DMS 273 (cell line): ENCODE data around the gene PGAP3.

Experiments
- DNase-seq: peaks from one replicate; lab custom pipeline; 2025; ENCODE audit not compliant: unreplicated experiment; lab: John Stamatoyannopoulos, UW

Gene PGAP3

GRCh38 chr17:39624313-39624712, 63.5 kb downstream of the PGAP3 start:
- no peak for DNase-seq

- DNase-seq = peak; percentile 93
These were observed 64.4 kb downstream of the PGAP3 start for GRCh38 chr17:39623356-39623950.

- DNase-seq = no peak
These were observed 65.4 kb downstream of the PGAP3 start for GRCh38 chr17:39622380-39623006.

GRCh38 chr17:39621523-39622379, 66.1 kb downstream of the PGAP3 start:
- peak; percentile 91 for DNase-seq
